Hepatocyte (in vitro differentiated cells): ENCODE data around the gene BMP4. TPM values are rescaled to one million over a fixed set of nuclear protein-coding genes. Genes with fewer than 3 reads are reported as not detected.
A peak's percentile ranks its signal among the peaks of the same experiment; 100 is the strongest.

ENCODE experiments used
- DNase-seq: peaks from one replicate; pipeline ENCODE4 v3.0.0-alpha.2; 2016; ENCODE audit warnings: low spot score
- H2AFZ ChIP-seq: fragments of 200-600 bp; sonication (generic); 2 replicates; pipeline ENCODE4 v1.6.0; 2016; ENCODE audit warnings: antibody characterized with exemption, mild to moderate bottlenecking
- H3K27ac ChIP-seq: fragments of 200-600 bp; sonication (generic); 2 replicates; pipeline ENCODE4 v1.5.1; 2016; ENCODE audit warnings: mild to moderate bottlenecking
- H3K27me3 ChIP-seq: fragments of 200-600 bp; sonication (generic); 2 replicates; pipeline ENCODE4 v1.6.1; 2016
- H3K36me3 ChIP-seq: fragments of 200-600 bp; sonication (generic); replicated peaks from 2 replicates; pipeline ENCODE4 v1.5.1; 2016; ENCODE audit warnings: low read depth; ENCODE audit not compliant: insufficient read depth
- H3K4me1 ChIP-seq: fragments of 200-600 bp; sonication (generic); 2 replicates; pipeline ENCODE4 v1.5.1; 2016; ENCODE audit warnings: mild to moderate bottlenecking, moderate library complexity; ENCODE audit not compliant: insufficient read depth
- H3K4me2 ChIP-seq: fragments of 200-600 bp; sonication (generic); 2 replicates; pipeline ENCODE4 v1.6.0; 2016
- H3K4me3 ChIP-seq: fragments of 200-600 bp; sonication (generic); 2 replicates; pipeline ENCODE4 v1.5.1; 2016; ENCODE audit warnings: mild to moderate bottlenecking
- H3K79me2 ChIP-seq: fragments of 200-600 bp; sonication (generic); 2 replicates; pipeline ENCODE4 v1.6.0; 2017; ENCODE audit warnings: mild to moderate bottlenecking
- H3K9me2 ChIP-seq: fragments of 200-600 bp; sonication (generic); replicated peaks from 2 replicates; pipeline ENCODE4 v1.6.0; 2017; ENCODE audit warnings: mild to moderate bottlenecking; ENCODE audit not compliant: insufficient read depth
- H3K9me3 ChIP-seq: fragments of 200-600 bp; sonication (generic); 2 replicates; pipeline ENCODE4 v1.5.1; 2016; ENCODE audit warnings: low read depth, mild to moderate bottlenecking
- H4K20me1 ChIP-seq: fragments of 200-600 bp; sonication (generic); 2 replicates; pipeline ENCODE4 v1.6.0; 2016; ENCODE audit warnings: mild to moderate bottlenecking; ENCODE audit not compliant: insufficient read depth, poor library complexity, severe bottlenecking
- EZH2 ChIP-seq: fragments of 200-600 bp; sonication (generic); IDR thresholded peaks from 2 replicates; pipeline ENCODE4 v1.6.1; 2016; ENCODE audit warnings: antibody characterized with exemption, mild to moderate bottlenecking, borderline replicate concordance
- EZH2phosphoT487 ChIP-seq: fragments of 200-600 bp; sonication (generic); IDR thresholded peaks from one replicate; pipeline ENCODE4 v1.6.1; 2018; ENCODE audit warnings: antibody characterized with exemption, mild to moderate bottlenecking, low read depth, moderate library complexity; ENCODE audit not compliant: unreplicated experiment, severe bottlenecking
- WGBS: methylation state at CpG from one replicate; pipeline ENCODE4 v1.1.6; 2016; ENCODE audit warnings: low lambda C conversion rate; ENCODE audit errors: missing lambda C conversion rate; 5-methylcytosine and 5-hydroxymethylcytosine counted together
- polyA plus RNA-seq: library from polyadenylated mRNA; unstranded; fragments of >200 nt; fragmentation: Nextera tagmentation; extraction: Ambion mirVana; gene quantifications from 2 replicates; pipeline ENCODE4 v1.2.1, GENCODE V29; 2016
- total RNA-seq: library from RNA; depleted of rRNA; stranded (reverse); fragments of >200 nt; gene quantifications from 2 replicates; pipeline ENCODE4 v1.2.3, GENCODE V29; 2014
- TF ChIP-seq, protein P1 (sequence below): fragments of 200-600 bp; sonication (generic); IDR thresholded peaks from 2 replicates; pipeline ENCODE4 v1.5.1; 2016; ENCODE audit warnings: antibody characterized with exemption, mild to moderate bottlenecking; ENCODE audit not compliant: poor library complexity

Gene BMP4
- total and polyA plus RNA-seq, 2 experiments from 2014 or later: 50.6 to 56.0 TPM

DNA sequence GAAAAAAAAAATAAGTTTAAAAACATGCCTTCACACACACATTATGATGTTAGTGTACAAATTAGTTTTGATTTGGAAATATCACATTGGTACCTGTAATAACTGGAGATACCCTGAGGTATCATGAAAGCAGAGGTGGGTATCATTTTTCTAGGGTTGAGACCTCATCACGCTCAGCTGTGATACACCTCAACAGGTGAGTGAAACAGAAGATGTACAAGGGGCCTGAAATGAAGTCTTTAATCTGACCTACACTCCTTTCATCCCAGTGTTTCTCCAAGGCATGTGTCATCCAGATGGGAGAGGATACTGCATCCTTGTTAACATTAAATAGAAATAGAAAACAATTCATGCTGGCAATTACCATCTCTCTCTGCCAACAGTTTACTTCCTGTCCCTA lies 7.4 kb downstream of the BMP4 start:
- Histone ChIP-seq H3K4me2 (peak overlapping the region; percentile 95), H3K4me3 (no peak overlapping the region), H2AFZ (no peak overlapping the region), H3K27me3 (no peaks in the 10 kb centered on the region), H3K27ac (no peak overlapping the region), H3K79me2 (peaks cover 45% of the 10 kb centered on the region), H3K36me3 (no peaks in the 10 kb centered on the region), H3K9me3 (no peaks in the 10 kb centered on the region), H3K4me1 (peaks cover 14% of the 10 kb centered on the region), H4K20me1 (no peaks in the 10 kb centered on the region), H3K9me2 (no peaks in the 10 kb centered on the region)
- WGBS: 83% methylated on average over 1 of the region's 1 CpG
- no peak for DNase-seq
- TF ChIP-seq, protein P1, sequence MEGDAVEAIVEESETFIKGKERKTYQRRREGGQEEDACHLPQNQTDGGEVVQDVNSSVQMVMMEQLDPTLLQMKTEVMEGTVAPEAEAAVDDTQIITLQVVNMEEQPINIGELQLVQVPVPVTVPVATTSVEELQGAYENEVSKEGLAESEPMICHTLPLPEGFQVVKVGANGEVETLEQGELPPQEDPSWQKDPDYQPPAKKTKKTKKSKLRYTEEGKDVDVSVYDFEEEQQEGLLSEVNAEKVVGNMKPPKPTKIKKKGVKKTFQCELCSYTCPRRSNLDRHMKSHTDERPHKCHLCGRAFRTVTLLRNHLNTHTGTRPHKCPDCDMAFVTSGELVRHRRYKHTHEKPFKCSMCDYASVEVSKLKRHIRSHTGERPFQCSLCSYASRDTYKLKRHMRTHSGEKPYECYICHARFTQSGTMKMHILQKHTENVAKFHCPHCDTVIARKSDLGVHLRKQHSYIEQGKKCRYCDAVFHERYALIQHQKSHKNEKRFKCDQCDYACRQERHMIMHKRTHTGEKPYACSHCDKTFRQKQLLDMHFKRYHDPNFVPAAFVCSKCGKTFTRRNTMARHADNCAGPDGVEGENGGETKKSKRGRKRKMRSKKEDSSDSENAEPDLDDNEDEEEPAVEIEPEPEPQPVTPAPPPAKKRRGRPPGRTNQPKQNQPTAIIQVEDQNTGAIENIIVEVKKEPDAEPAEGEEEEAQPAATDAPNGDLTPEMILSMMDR: no peak
- TF ChIP-seq EZH2phosphoT487: no peak
- TF ChIP-seq EZH2: no peak

DNA sequence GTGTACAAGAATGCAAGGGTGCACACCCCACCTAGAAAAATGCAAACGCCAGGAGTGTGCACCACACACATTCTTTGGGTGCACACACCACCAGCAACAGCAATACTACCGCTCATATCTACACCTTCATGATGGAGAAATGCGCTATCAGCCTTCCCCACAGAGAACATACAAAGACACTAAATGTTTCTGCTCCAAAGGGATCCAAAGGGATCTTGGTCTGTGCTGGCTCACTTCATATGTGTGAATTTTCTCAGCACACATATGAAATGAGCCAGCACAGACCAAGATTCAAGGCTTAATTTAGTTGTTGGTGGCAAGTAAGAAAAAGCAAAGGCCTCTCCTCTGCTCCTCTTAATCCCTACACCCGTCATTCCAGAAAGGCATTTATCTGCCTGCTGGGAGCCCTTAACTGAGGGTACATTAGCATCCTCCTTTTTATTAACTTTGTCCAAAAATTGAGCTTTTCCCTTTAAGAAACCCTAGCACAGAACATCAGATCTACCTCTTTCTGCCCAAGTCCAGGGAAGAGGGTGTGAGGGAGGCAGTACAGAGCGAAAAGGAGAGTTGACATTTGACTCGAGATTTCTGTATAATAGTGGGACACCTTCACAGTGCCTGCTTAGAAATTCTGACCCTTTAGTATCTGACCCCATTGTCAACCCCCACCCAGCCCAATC lies 8.3 kb downstream of the BMP4 start:
- Histone ChIP-seq H3K36me3 (no peaks in the 10 kb centered on the region), H3K4me1 (peaks cover 19% of the 10 kb centered on the region), H3K4me3 (no peak overlapping the region), H4K20me1 (no peaks in the 10 kb centered on the region), H3K79me2 (peaks cover 40% of the 10 kb centered on the region), H3K27me3 (no peaks in the 10 kb centered on the region), H3K9me3 (no peaks in the 10 kb centered on the region), H2AFZ (no peak overlapping the region), H3K27ac (no peak overlapping the region), H3K9me2 (no peaks in the 10 kb centered on the region), H3K4me2 (peak overlapping the region; percentile 87)
- TF ChIP-seq, protein P1: no peak
- TF ChIP-seq EZH2phosphoT487 (no peak), EZH2 (no peak)
- 57% methylated on average over 6 of the region's 6 CpGs for WGBS
- DNase-seq: no peak

GRCh38 chr14:53947452-53948204 lies 9.0 kb downstream of the BMP4 start:
- H2AFZ ChIP-seq: peak overlapping the region; percentile 64
- no peaks in the 10 kb centered on the region for H3K9me2 ChIP-seq
- peaks cover 35% of the 10 kb centered on the region for H3K79me2 ChIP-seq
- DNase-seq: no peak
- WGBS: 35% methylated on average over 11 of the region's 12 CpGs
- peak overlapping the region; percentile 87 for H3K4me2 ChIP-seq
- no peaks in the 10 kb centered on the region for H3K36me3 ChIP-seq
- H4K20me1 ChIP-seq: no peaks in the 10 kb centered on the region
- TF ChIP-seq, protein P1: no peak
- no peak for TF ChIP-seq EZH2phosphoT487
- TF ChIP-seq EZH2: no peak
- peaks cover 22% of the 10 kb centered on the region for H3K4me1 ChIP-seq
- H3K27ac ChIP-seq: peak overlapping the region; percentile 22
- H3K4me3 ChIP-seq: no peak overlapping the region
- H3K27me3 ChIP-seq: no peaks in the 10 kb centered on the region
- H3K9me3 ChIP-seq: no peaks in the 10 kb centered on the region
